Stimulated activated CD4-positive, alpha-beta T cell treated with anti-CD3 and anti-CD28 coated beads, Interleukin-12 subunit alpha, Interleukin-12 subunit beta, amount 100 ng/mL, for 24 hours (primary cell): ENCODE measurements around the gene LRCOL1.

Experiments used
- DNase-seq, 2 experiments: peaks; one replicate each; pipeline ENCODE4 v3.0.0-alpha.2; 2020; ENCODE audit warnings: low read depth in 2 of 2

LRCOL1 gene

DNA sequence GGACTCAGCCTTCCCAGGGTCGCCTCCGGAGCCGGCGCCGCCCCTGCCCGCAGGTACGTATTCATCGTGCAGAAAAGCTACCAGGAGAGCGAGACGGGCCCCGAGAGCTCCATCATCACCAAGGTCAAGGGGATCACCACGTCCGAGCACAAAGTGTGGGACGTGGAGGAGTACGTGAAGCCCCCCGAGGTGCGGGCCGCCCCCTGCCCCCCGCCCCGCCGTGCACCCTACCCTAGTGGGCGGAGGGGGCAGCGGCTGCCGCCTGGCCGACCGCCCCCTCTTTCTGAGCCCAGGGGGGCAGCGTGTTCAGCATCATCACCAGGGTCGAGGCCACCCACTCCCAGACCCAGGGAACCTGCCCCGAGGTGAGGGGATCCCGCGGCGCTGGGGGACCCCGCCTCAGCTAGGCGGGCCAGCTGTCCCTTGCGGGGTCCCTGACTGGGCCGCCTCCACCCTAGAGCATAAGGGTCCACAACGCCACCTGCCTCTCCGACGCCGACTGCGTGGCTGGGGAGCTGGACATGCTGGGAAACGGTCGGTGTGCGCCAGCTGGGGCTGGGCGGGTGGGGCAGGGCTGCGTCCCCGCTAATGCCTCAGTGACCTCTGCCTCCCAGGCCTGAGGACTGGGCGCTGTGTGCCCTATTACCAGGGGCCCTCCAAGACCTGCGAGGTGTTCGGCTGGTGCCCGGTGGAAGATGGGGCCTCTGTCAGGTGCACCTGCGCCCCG is 9.2 kb upstream of the LRCOL1 start:
- no peak for DNase-seq

- no peak for DNase-seq
Measured at GRCh38 chr12:132619071-132619385, 8.6 kb upstream of the LRCOL1 start.

DNA sequence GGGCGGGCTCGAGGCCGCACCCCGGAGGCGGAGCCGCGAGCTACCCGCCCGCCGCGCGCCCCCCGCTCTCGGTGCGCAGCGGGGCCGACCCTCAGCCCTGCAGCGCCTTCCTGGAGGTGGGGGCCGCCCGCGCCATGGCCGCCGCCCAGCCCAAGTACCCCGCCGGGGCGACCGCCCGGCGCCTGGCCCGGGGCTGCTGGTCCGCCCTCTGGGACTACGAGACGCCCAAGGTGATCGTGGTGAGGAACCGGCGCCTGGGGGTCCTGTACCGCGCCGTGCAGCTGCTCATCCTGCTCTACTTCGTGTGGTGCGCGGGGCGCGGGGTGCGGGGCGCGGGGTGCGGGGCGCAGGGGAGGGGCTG is 8.3 kb upstream of the LRCOL1 start, which contains the start of gene P2RX2:
Gene P2RX2 (plus strand): TSS at position 94 of the 361 bp plus-strand sequence. CDS start 41 bp downstream, at position 135.
- no peak for DNase-seq

GRCh38 chr12:132617822-132618682 is 7.7 kb upstream of the LRCOL1 start:
- DNase-seq: no peak

DNA sequence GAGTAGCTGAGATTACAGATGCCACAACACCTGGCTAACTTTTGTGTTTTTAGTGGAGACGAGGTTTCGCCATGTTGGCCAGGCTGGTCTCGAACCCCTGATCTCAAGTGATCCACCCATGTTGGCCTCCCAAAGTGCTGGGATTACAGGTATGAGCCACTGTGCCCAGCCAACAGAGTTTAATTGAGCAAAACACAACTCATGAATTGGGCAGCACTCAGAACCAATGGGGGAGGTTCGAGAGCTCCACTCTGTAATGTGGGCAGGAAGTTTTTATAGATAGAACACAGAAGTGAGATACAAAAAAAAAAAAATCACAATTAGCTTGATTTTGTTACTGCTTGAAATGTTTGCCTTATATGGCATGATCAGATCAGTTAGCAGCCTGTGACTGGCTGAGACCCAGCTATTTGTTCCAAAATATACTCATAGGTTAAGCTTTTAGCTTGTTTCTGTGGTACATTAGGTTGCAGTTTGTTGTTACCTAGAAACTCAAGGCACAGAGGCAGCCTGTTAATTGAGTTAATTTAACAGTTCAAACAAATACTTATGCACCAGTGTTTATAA is 6.8 kb upstream of the LRCOL1 start:
- DNase-seq: no peak

DNA sequence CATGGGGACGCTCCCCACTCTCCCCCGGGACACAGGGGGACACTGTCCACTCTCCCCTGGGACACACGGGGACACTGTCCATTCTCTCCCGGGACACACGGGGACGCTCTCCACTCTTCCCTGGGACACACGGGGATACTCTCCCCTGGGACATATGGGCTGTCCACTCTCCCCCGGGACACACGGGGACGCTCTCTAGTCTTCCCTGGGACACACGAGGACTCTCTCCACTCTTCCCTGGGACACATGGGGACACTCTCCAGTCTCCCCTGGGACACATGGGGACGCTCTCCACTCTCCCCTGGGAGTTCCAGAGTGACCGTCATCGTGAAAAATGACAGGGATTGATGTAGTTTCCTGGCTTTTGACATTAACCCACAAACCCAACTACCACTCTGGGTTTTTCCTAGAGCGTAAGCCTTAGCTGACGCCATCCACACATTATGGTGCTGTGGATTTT is 5.2 kb upstream of the LRCOL1 start:
- no peak for DNase-seq

DNA sequence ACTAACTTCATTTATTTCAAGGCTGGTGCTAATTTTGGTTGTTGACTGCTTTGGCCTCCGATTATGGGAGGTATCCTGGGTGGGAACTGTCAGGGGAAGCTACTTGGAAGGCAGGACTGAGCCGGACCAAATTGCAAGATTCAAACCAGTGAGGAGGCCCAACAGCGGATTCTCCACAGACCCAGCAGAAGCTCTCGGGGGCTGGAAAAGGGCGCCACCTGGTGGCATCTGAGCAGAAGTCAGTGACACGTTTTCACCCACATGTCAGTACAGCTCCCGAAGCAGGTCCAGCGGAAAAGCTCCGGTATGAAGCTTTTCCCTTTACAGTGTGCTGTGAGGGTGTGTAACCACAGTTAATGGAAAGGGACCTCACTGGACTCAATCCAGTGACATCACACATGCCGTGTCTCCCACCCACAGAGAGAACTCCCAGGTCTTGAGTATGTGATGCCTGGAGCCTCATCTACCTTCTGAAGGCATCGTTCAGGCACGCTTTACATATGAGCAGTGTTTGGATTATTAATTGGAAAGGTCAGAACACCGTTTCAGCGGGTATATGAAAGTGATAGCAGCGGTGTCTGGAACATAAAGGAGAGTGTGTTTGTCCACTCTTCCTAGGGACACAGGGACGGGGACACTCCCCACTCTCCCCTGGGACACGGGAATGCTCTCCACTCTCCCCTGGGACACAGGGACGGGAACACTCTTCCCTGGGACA is 4.6 kb upstream of the LRCOL1 start:
- DNase-seq: peak; percentile 61 to 78

DNA sequence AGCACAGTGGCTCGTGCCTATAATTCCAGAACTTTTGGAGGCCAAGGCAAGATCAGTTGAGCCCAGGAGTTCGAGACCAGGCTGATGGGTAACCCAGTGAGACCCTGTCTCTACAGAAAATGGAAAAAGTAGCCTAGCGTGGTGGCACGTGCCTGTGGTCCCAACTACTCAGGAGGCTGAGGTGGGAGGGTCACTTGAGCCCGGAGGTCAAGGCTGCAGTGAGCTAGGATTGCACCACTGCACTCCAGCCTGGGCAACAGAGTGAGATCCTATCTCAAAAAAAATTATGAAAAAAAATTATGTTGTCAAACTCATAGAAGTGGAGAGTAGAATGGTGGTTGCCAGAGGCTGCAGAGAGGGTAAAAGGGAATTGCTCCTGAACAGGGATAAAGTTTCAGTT is 3.6 kb upstream of the LRCOL1 start:
- DNase-seq: no peak

DNA sequence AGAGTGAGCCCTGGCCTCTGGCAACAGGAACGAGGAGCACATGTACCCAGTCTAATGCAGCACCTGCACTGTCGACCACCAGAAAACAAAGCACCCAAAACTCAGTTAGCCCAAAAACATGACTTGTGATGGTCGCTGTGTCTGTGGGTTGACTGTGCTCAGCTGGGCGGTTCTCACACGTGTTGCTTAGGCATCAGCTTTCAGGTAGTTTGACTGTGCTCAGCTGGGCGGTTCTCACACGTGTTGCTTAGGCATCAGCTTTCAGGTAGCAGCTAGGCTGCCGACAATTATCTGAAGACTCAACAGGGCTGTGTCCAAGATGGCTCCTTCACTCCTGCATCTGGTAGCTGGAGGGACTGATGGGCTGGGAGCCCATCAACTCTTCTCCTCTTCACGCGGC is 1.2 kb upstream of the LRCOL1 start:
- DNase-seq: no peak

DNA sequence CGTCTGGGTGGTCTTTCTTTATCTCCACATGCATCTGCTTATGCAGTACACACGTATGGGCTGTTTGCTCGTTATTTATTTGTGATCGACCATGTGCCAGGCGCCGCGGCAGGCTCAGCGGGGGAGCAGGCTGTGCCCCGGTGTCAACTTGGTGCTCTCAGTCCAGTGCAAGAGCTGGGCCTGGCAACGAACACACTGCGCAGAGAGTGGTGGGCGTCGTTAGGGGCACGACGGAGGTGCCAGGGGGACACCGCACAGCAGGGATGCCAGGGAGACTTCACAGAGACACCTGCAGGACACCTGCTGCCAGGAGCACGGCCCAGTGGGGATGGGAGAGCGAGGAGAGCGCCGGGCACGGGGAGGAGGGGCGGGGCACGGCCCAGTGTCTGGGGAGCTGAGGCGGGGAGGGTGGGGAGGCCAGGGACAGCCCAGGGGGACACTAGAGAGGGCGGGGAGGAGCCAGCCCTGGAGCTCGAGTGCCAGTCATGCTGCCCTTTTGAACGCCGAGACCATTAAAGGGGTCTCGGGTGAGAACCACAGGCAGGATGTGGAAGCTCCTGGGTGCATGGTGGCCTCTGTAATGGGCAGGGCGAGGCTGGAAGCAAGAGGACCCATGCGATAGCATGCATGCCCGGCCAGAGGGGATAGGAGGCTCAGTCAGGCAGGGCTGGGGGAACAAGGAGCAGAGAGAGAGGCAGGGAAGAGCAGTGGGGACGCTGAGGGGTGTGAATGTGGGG is 652 bp upstream of the LRCOL1 start:
- DNase-seq: no peak

DNA sequence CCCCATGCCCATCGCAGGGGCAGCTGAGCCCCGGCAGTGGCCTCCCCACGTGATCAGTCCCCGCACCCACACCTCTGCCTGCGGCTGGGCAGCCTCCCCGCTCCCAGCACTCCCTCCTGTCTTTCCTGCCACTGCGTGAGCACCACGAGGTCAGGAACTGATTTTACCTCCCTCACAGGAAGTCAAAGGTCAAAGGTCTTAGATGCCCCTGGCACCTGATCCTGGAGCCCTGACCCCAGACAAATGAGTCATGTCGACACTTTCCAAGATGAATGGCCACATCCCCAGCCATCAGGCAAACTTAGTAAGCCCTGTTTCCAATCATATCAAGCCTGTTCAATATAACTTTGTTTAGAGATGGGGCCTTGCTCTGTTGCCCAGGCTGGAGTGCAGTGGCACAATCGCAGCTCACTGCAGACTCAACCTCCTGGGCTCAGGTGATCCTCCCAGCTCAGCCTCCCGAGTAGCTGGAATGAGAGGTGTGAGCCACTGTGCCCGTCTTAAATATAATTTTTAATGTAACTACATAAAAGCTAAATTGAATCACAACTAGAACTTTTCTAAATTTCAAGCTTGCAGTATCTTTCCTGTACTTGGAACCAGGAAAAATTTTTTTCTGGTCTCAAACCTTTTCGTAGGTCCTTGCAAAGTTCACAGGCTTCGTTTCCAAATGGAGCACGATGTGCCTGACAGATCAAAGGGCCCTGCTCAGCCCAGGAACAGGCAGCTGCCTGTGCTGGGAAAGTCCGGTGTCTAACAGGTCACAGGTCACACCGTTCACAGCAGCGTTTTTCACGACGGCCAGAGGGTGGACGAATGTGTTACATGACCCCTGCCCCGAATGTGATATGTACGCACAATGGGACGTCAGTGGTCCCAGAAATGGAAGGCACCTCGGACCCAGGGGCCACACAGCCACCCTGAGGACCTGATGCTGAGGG is 1.9 kb downstream of the LRCOL1 start:
- DNase-seq: no peak

- no peak for DNase-seq
Measured at GRCh38 chr12:132606927-132607326, 3.5 kb downstream of the LRCOL1 start.

DNA sequence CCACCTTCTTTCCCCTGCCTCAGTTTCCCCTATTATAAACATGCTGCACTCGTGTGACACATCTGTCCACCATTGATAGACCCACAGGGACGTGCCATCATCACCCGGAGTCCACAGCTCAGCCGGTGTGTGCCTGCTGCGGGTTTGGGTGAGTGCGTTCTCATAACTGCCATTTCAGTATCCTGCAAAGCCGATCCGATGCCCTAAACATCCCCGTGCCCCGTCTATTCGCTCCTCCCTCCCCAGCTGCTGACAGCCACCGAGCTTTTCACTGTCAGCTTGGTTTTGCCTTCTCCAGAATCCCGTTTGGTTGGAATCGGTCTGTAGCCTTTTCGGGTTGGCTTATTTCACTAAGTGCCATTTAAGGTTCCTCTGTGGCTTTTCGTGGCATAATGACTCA is 3.9 kb downstream of the LRCOL1 start:
- DNase-seq: no peak

GRCh38 chr12:132605892-132606291 is 4.5 kb downstream of the LRCOL1 start:
- DNase-seq: no peak

GRCh38 chr12:132604668-132605441 is 5.5 kb downstream of the LRCOL1 start:
- DNase-seq: no peak

DNA sequence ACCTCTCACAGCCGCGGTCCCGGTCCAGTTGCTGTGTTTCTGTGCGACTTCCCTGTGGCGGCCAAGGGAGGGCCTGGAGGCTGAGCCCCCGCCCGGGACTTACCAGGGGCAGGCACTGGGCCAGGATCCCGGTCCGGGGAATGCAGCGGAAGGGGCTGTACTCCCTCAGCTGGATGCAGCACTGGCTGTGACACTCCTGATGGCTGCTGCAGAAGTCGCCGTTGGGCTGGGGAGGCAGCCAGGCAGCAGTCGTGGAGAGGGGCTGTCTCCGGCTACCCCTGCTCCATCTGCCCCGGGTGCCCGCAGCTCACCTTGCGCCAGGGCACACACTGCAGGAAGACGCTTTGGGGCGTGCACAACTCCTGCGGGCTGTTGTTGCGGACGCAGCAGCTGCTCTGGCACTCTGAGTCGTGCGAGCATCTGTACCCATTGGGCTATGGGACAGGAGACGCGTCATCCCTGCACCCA is 6.2 kb downstream of the LRCOL1 start:
- no peak for DNase-seq

DNA sequence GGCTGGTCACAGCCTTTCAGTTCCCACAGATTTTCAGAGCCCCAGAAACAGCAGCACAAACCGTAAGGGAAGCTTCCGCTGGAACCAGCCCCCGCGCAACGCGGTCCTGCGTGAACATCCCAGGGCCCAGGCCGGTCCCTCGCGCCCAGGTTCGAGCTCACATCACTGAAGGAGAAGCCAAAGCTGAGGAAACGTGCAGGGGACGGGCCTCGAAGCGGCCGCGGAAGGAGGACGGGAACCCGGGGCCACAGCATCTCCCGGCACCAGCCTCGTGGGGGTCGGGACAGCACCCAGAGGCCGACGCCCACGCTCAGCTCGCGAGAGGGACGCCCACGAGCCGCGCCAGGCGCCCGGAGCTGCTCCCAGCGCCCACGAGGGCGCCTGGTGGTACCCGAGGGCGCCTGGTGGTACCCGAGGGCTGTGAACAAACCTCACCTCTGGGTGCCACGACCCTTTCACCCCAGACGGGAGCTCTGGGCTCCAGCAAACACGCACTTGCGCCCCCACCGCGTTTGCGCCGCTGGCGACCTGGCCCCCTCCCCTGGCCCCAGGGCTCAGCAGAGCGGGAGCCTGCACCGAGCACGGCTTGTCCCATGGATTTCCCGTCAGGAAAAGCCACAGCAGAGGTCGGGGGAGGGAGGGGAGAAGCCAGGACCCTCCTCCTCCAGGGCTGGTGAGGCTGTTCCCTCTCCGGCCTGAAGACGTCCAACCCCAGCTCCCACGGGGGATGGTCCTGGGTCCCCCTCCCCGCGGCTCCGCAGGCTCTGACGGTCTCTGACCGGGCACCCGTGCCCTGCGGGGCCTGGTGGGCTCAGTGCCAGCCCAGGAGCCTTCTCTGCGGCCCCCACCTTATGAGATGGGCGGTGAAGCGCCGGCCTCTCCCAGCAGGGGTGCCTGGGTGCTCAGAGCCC is 6.9 kb downstream of the LRCOL1 start:
- no peak for DNase-seq

DNA sequence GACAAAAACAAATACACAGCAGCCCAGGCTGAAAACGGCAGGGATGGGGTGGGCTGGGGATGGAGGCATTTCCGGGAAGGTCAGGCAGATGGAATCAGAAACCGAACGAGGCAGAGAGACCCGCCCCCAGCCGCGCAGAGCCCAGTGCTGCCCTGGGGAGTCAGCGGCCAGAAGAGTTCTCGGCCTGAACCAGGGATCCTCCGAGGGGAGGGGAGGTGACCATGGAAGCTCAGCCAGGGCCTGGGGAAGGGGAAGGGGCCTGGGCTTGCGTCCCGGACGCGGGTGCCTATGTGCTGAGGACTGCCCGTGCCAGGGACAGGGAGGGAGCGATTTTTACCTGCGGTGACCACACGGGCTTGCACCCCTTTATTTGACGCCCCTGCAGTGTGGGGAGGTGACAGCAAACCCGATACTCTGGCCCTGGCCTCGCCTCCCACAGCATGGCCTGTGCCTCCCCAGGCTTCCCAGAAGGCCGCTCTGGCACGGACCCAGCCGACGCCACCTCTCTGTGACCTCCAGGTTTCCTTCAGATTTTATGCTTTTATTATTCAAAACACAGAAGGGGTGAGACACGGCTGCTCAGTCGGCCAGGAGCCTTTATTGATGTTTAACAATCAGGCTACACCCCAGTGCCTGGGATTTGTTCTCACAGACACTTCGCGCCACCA is 7.7 kb downstream of the LRCOL1 start:
- no peak for DNase-seq
